ENCODE results near the gene RELN. TPM values are rescaled to one million over a fixed set of nuclear protein-coding genes. Genes with fewer than 3 reads are reported as not detected.

Gene RELN
- total RNA-seq, 1 experiment from 2014 or later: 0.10 TPM

DNA sequence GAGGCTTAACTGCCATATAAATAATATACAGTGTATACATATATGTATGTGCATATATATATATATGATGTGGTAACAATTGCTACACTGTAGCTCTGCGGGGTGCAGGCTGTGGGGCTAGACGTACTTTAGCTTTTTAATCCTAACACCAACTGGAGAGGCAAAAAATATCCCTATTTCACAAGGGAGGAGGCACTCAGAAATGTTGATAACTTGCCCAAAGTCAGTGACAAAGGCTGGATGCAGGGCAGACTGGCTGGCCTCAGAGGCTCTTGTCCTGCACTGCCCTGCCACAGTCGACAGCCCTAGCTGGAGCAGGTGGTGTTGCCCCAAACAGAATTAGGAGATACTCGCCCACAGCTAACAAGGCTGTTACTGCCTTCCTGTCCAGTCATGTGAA lies 1.5 kb upstream of the RELN start:
- Histone ChIP-seq H3K9me3 (ENCODE audit: control insufficient read depth, insufficient read depth, low read depth, low read length) (no peaks in the 10 kb centered on the region), H3K27me3 (ENCODE audit: control insufficient read depth, insufficient read depth, low read length) (peaks cover 44% of the 10 kb centered on the region), H3K27ac (ENCODE audit: low read length) (no peak overlapping the region), H3K36me3 (ENCODE audit: control insufficient read depth, insufficient read depth, low read length) (no peaks in the 10 kb centered on the region), H3K4me3 (ENCODE audit: low read depth in 2 of 2, low read length in 2 of 2) (no peak overlapping the region), H3K4me1 (ENCODE audit: control insufficient read depth, insufficient read depth, low read length) (peaks cover 3% of the 10 kb centered on the region; the same call in 1 of the 2 replicates)
- intact Hi-C loops (cut with micrococcal nuclease; ENCODE audit: unreplicated experiment) (no loop called here), in situ Hi-C loops (cut with HindIII; ENCODE audit: low pct_unique_long_range_greater_than_20kb, low sequenced_read_pairs) (no loop called here)
- TF ChIP-seq, protein P1, sequence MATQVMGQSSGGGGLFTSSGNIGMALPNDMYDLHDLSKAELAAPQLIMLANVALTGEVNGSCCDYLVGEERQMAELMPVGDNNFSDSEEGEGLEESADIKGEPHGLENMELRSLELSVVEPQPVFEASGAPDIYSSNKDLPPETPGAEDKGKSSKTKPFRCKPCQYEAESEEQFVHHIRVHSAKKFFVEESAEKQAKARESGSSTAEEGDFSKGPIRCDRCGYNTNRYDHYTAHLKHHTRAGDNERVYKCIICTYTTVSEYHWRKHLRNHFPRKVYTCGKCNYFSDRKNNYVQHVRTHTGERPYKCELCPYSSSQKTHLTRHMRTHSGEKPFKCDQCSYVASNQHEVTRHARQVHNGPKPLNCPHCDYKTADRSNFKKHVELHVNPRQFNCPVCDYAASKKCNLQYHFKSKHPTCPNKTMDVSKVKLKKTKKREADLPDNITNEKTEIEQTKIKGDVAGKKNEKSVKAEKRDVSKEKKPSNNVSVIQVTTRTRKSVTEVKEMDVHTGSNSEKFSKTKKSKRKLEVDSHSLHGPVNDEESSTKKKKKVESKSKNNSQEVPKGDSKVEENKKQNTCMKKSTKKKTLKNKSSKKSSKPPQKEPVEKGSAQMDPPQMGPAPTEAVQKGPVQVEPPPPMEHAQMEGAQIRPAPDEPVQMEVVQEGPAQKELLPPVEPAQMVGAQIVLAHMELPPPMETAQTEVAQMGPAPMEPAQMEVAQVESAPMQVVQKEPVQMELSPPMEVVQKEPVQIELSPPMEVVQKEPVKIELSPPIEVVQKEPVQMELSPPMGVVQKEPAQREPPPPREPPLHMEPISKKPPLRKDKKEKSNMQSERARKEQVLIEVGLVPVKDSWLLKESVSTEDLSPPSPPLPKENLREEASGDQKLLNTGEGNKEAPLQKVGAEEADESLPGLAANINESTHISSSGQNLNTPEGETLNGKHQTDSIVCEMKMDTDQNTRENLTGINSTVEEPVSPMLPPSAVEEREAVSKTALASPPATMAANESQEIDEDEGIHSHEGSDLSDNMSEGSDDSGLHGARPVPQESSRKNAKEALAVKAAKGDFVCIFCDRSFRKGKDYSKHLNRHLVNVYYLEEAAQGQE (IDR thresholded peaks at IDR 0.05; ENCODE audit: insufficient read depth in 1 of 2, low read depth in 2 of 2, low read length in 1 of 2): no peak
- TF ChIP-seq, protein P2, sequence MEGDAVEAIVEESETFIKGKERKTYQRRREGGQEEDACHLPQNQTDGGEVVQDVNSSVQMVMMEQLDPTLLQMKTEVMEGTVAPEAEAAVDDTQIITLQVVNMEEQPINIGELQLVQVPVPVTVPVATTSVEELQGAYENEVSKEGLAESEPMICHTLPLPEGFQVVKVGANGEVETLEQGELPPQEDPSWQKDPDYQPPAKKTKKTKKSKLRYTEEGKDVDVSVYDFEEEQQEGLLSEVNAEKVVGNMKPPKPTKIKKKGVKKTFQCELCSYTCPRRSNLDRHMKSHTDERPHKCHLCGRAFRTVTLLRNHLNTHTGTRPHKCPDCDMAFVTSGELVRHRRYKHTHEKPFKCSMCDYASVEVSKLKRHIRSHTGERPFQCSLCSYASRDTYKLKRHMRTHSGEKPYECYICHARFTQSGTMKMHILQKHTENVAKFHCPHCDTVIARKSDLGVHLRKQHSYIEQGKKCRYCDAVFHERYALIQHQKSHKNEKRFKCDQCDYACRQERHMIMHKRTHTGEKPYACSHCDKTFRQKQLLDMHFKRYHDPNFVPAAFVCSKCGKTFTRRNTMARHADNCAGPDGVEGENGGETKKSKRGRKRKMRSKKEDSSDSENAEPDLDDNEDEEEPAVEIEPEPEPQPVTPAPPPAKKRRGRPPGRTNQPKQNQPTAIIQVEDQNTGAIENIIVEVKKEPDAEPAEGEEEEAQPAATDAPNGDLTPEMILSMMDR (IDR thresholded peaks at IDR 0.05): no peak
- TF ChIP-seq SIN3A (IDR thresholded peaks at IDR 0.05; ENCODE audit: borderline replicate concordance, insufficient read depth, low read depth, low read length) (no peak), TCF7L2 (IDR thresholded peaks at IDR 0.05; ENCODE audit: low read depth, low read length) (no peak), POLR2AphosphoS5 (IDR thresholded peaks at IDR 0.05; ENCODE audit: low read depth, low read length) (no peak)
- ChIA-PET POLR2A (no interaction called here), CTCF (no interaction called here)
- DNase-seq (ENCODE audit: low read depth, low spot score) (no peak), ATAC-seq (no peak)
- no TSS peak for BruUV-seq (replicated peaks)

DNA sequence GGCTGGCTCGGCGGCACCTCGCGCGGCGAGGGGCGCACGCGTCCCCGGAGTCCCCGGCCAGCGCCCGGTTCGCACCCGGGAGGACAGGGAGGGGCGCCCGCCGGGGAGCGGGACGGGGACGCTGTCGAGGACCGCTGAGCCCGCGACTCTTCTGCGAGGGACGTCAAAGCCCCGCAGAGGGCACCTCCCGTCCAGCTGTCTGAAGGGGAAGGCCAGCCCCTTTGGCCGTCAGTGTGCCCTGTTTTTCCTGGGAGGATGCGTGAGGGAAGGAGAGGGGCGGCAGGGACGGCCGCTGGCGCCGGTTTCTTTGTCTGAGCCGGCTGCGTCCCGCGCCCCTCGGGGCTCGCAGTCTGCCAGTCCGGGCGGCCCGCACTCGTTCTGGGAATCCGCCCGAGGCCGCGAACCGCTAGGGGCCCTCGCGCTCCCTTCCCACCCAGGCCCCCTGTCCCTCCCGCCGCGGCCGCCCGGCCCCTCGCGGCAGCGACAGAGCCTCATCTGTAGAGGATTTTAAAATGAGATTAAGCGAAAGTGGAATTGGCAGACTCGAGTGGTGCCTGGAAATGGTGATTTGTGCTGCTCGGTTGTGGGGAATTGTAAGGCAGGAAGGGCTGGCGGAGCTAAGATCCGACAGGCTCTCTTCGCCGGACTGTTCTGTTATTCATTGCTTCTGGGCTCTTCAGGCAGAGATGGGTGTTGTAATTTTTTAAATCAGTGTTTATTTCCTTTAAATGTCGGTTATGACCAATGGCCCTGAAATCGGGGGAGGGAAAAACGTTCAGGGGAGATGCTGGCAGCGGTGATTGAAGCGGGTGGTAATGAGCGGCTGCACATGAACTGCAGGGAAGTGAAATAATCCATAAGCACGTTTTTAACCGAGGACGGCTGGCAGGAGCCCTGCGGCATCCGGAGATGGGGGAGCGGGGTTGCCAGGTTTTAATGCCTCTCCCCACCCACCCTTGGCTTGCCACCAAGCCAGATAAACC lies 618 bp upstream of the RELN start:
- H3K4me1 ChIP-seq (ENCODE audit: control insufficient read depth, insufficient read depth, low read length): peaks cover 3% of the 10 kb centered on the region; the same call in 1 of the 2 replicates
- ChIA-PET CTCF (interaction anchor here (0.6 kb wide), 1 partner anchor 27 kb away, joined by 5 read pairs; no protein-coding TSS in a partner anchor), POLR2A (no interaction called here)
- TF ChIP-seq, protein P2 (IDR thresholded peaks at IDR 0.05): peak; percentile 30
- TF ChIP-seq TCF7L2 (IDR thresholded peaks at IDR 0.05; ENCODE audit: low read depth, low read length) (no peak), SIN3A (IDR thresholded peaks at IDR 0.05; ENCODE audit: borderline replicate concordance, insufficient read depth, low read depth, low read length) (no peak), POLR2AphosphoS5 (IDR thresholded peaks at IDR 0.05; ENCODE audit: low read depth, low read length) (no peak)
- TF ChIP-seq, protein P1 (IDR thresholded peaks at IDR 0.05; ENCODE audit: insufficient read depth in 1 of 2, low read depth in 2 of 2, low read length in 1 of 2): no peak
- H3K27me3 ChIP-seq (ENCODE audit: control insufficient read depth, insufficient read depth, low read length): peaks cover 46% of the 10 kb centered on the region
- ATAC-seq (peak; percentile 70), DNase-seq (ENCODE audit: low read depth, low spot score) (no peak)
- H3K36me3 ChIP-seq (ENCODE audit: control insufficient read depth, insufficient read depth, low read length): no peaks in the 10 kb centered on the region
- no peaks in the 10 kb centered on the region for H3K9me3 ChIP-seq (ENCODE audit: control insufficient read depth, insufficient read depth, low read depth, low read length)
- intact Hi-C loops (cut with micrococcal nuclease; ENCODE audit: unreplicated experiment) (no loop called here), in situ Hi-C loops (cut with HindIII; ENCODE audit: low pct_unique_long_range_greater_than_20kb, low sequenced_read_pairs) (no loop called here)
- BruUV-seq (replicated peaks): no TSS peak
- H3K4me3 ChIP-seq (ENCODE audit: low read depth in 2 of 2, low read length in 2 of 2): peak overlapping the region; percentile 29 to 41
- H3K27ac ChIP-seq (ENCODE audit: low read length): no peak overlapping the region

Data from Panc1 (cell line).